ENCODE measurements around the gene DIDO1.

DNA sequence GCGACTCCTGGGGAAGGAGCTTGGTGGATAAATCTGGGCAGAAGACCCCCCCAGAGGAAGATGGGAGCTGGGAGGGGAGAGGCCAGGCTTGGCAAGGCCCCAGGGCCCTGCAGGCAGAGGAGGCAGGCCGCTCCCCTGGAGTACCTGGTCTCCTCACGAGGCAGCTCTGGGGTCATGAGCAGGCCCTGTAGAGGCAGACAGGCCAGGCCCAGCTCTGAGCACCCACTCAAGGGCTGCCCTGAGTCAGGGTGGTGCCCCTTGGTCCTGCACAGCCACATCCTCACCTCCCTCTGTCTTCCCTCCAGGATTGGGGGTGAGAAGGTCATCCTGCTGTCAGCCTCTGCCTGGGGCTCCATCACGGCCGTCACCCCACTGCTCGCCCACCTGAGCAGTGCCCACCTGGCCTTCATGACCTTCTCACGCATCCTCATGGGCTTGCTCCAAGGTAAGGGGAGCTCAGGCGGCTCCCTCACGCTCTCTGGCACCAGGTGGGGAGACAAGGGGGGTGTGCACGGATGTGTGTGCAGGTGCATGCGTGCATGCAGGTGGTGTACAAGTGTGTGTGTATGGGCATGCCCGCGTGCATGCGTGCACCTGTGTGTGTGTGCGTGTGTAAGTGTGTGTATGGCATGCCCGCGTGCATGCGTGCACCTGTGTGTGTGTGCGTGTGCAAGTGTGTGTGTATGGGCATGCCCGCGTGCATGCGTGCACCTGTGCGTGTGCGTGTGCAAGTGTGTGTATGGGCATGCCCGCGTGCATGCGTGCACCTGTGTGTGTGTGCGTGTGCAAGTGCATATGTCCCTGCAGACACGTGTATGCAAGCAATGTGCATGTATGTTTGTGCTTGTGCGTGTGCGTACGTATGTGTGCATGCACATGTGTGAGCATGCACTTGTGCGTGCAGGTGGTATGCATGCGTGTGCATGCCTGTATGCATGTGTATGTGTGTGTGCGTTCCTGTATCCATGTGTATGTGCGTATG is 31.1 kb upstream of the DIDO1 start:
- TF ChIP-seq, protein P1, sequence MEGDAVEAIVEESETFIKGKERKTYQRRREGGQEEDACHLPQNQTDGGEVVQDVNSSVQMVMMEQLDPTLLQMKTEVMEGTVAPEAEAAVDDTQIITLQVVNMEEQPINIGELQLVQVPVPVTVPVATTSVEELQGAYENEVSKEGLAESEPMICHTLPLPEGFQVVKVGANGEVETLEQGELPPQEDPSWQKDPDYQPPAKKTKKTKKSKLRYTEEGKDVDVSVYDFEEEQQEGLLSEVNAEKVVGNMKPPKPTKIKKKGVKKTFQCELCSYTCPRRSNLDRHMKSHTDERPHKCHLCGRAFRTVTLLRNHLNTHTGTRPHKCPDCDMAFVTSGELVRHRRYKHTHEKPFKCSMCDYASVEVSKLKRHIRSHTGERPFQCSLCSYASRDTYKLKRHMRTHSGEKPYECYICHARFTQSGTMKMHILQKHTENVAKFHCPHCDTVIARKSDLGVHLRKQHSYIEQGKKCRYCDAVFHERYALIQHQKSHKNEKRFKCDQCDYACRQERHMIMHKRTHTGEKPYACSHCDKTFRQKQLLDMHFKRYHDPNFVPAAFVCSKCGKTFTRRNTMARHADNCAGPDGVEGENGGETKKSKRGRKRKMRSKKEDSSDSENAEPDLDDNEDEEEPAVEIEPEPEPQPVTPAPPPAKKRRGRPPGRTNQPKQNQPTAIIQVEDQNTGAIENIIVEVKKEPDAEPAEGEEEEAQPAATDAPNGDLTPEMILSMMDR (IDR thresholded peaks at IDR 0.05): no peak
- TF ChIP-seq POLR2A (IDR thresholded peaks at IDR 0.05): no peak

All from lower leg skin (tissue), 3 donors.